DMS153 treated with DMSO at 0.1 percent for 48 hours (cell line): ENCODE measurements around the gene KCNC2.

Experiments used
- DNase-seq: peaks from one replicate; lab custom pipeline; 2025; ENCODE audit not compliant: unreplicated experiment; lab: John Stamatoyannopoulos, UW

KCNC2 gene

GRCh38 chr12:75065482-75065881 is 144.2 kb downstream of the KCNC2 start:
- DNase-seq = no peak

GRCh38 chr12:75062691-75063090 is 146.9 kb downstream of the KCNC2 start:
- DNase-seq = no peak

- no peak for DNase-seq
Measured at GRCh38 chr12:75058228-75058627, 151.4 kb downstream of the KCNC2 start.

- no peak for DNase-seq
Measured at GRCh38 chr12:75048767-75049166, 160.9 kb downstream of the KCNC2 start.

- no peak for DNase-seq
Measured at GRCh38 chr12:75047885-75048525, 161.6 kb downstream of the KCNC2 start.

GRCh38 chr12:75042125-75042524 is 167.5 kb downstream of the KCNC2 start:
- no peak for DNase-seq

GRCh38 chr12:75041472-75041871 is 168.2 kb downstream of the KCNC2 start:
- DNase-seq = no peak

- no peak for DNase-seq
Measured at GRCh38 chr12:75020068-75020557, 189.5 kb downstream of the KCNC2 start.

- no peak for DNase-seq
Measured at GRCh38 chr12:75011120-75011519, 198.5 kb downstream of the KCNC2 start.

GRCh38 chr12:75007133-75007532 is 202.5 kb downstream of the KCNC2 start:
- DNase-seq = no peak

- no peak for DNase-seq
Measured at GRCh38 chr12:75000120-75000519, 209.5 kb downstream of the KCNC2 start.

- DNase-seq = no peak
Measured at GRCh38 chr12:74999474-74999873, 210.2 kb downstream of the KCNC2 start.
